T-helper 2 cell treated with Interferon-gamma antibody and Interleukin-4, amounts not matched to agents 100 ng/mL and 5 ng/mL, for 36 hours (primary cell): ENCODE results near the gene ASPSCR1. TPM values are rescaled to one million over a fixed set of nuclear protein-coding genes. Genes with fewer than 3 reads are reported as not detected.

Source experiments
- intact Hi-C: fragments of 100-400 bp; cut with micrococcal nuclease; formaldehyde crosslinking; loops from one replicate; pipeline ENCODE4 v1.15.1; 2023
- total RNA-seq: library from RNA; stranded (reverse); gene quantifications from 2 replicates; pipeline ENCODE4 v1.2.3, GENCODE V29; 2022

ASPSCR1 gene
- total RNA-seq, 1 donor from 2014 or later = 35.5 TPM

- intact Hi-C loops = no loop called here
Observed at GRCh38 chr17:81998212-81998611, 20.8 kb downstream of the ASPSCR1 start.

DNA sequence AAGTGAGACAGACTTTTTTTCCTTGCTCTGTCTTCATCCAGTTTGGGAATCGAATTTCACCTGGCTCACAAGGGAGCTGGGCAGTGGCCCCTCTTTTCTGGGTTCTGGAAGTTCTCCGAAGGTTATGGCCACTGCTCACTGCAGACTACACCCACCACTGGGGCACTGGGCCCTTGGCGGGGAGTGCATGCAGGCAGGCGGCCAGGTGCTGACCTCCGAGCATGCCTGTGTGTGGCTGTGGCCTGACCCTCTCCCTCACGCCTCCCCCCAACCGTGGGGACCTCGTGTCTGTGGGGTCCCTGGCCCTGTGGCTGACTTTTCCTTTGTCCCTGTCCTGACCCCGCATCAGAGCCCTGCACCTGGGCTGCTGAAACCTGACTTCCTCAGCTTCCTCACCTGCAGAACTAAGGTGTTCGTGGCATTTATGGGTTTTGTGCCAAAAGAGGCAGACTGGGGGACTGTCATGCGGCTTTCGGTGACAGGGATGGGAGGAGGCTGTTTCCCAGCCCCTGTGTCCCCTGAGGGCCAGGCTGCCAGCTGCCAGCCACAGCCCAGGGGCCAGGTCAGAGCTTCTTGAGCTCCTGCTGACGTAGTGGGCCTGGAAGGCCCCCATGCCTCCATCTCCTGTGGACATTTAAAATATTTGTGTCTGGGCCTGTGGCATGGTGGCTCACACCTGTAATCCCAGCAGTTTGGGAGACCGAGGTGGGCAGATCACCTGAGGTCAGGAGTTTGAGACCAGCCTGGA is 21.4 kb downstream of the ASPSCR1 start:
- intact Hi-C loops = no loop called here

DNA sequence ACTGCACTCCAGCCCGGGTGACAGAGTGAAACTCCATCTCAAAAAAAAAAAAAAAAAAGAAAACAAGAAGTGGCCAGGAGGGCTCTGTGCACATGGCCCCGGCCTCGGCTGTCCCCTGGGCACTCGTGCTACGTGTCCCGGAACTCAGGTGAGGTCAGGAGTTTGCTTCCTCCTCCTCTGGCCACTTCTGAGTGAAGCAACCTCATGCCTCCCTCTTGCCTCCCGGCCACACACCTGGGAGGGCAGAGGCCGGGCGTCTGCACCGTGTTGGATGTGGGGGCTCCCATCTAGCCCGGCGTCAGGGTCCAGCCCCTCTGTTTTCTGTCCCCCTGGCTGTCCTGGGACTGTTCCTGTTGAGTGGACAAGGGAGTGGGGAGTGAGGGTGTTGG is 22.2 kb downstream of the ASPSCR1 start:
- intact Hi-C loops = no loop called here

DNA sequence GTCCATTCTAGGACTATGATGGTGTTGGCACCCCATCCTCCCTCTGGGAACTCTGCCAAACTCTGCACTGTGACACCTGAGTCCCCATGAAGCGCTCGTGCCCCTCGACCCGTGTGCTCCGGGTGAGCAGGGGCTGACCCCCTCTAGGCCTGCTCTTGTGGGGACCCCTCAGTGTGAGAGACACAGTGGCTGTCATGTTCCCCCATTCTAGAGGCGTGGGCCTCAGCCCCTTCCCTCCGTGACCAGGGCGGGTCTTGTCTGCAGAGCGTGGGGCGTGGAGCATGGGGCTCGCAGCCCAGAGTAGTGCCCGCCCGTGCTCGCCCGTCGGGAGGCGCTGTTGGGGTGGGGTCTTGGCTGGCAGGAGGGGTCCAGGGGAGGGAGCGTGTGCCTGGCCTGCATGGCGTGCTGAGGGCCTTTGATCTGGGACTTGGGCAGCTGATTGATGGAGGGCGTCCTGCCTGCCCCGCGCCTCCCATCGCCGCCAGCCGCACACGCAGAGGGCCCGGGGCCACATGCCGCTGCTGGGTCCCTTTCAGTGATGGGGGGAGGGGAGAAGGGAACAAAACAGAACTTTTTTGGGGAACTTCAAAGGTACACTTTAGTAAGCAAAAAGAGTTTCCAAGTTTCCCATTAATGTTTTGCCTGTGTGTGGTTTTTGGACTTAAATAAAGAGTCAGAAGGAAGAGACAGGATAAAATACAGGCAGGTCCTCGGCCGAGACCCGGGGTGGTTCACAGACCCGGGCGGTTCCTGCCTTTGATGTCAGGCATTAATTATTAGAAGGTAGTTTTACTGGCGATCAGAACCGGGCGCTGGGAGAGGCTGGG is 22.8 kb downstream of the ASPSCR1 start:
- intact Hi-C loops = no loop called here

- intact Hi-C loops = no loop called here
Observed at GRCh38 chr17:82000803-82001570, 23.6 kb downstream of the ASPSCR1 start.

GRCh38 chr17:82001571-82002056 is 24.2 kb downstream of the ASPSCR1 start:
- intact Hi-C loops = no loop called here

DNA sequence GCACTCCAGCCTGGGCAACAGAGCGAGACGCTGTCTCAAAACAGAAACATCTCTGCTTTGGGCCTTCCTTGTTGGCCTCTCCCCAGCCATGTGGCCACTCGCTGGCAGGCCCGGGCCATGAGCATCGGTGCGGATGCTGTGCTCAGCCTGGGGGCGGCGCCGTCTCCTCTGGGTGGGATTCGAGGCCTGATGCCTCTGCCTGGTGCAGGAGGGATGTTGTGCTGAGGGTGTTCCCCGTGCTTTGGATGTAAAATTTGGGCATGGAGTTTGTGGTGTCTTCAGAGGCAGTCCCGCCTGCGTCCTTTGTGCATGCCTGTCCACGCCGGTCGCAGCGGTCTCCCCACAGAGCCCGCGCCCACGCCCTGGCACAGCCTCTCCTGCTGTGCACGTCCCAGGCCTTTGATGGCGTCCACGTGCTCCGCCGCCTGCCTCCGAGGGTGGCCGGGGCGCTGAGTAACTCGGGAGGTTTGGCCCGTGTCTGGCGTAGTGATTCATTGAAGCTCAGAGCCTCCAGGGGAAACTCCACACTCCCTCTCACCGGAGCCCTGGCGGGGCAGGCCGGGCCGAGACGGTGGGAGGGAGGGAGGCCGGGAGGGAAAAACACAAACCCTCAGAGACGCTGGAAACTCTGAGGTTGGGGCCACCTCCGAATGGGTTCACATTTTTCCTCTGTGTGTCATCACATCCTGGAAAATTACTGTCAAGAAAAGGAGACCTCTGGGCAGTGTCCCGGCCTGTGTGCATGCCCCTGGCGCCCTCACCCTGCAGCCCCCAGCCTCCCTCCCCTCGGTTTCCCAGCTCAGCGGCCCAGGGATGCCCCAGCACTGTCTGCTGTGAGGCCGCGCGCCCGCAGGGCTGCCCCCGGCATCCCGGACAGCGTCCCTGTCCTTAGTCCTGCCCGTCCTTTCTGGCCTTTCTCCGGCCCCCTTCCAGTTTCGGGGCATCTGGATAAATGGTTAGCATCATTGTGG is 26.3 kb downstream of the ASPSCR1 start:
- intact Hi-C loops = no loop called here

DNA sequence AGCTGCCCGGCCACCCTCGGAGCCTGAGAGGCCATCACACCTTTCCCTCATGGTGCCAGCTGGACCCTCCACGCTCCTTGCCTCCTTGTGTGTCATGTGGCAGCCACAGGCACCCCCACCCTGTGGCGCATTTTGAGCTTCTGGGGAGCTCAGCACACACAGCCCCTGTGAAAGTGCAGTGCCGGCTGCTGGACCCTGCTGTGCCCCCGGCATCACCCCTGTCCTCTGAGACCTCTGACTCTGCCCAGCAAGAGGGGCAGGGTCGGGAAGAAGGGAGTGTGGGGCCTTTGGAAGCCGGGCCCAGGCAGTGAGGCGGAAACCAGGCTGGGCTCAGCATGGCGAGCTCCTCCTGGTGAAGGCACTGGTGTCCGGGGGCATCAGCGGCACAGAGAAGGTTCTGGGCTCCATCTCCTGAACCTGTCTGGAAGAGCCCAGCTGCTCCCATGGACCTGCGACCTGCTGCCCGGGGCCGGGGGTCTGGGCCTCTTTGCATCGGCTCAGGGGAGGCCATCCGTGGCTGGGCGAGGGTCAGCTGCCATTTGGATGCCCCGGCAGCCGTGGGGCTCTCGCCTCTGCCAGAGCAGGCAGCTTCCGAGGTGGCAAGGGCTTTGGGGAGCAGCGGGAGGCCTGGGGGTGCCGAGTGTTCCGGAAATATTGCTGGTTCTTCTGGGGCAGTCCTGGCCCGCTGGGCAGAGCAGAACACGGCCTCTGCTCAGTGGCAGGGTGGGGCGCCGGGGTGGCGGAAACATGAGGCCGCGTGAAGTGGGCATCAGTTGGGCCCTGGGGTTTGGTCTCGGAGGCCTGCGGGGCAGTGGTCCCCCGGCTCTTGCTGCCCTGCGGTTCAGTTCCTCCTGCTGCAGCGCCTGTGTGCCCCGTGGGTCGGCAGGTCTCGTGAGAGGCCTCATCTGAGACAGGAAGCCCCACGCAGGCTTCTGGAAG is 27.4 kb downstream of the ASPSCR1 start:
- intact Hi-C loops = no loop called here

- intact Hi-C loops = no loop called here
Observed at GRCh38 chr17:82005701-82006348, 28.4 kb downstream of the ASPSCR1 start.

- intact Hi-C loops = no loop called here
Observed at GRCh38 chr17:82006468-82007227, 29.2 kb downstream of the ASPSCR1 start.

- intact Hi-C loops = no loop called here
Observed at GRCh38 chr17:82007228-82007494, 29.7 kb downstream of the ASPSCR1 start.

- intact Hi-C loops = no loop called here
Observed at GRCh38 chr17:82007495-82008257, 30.2 kb downstream of the ASPSCR1 start.

GRCh38 chr17:82008258-82008940 is 31.0 kb downstream of the ASPSCR1 start:
- intact Hi-C loops = no loop called here

DNA sequence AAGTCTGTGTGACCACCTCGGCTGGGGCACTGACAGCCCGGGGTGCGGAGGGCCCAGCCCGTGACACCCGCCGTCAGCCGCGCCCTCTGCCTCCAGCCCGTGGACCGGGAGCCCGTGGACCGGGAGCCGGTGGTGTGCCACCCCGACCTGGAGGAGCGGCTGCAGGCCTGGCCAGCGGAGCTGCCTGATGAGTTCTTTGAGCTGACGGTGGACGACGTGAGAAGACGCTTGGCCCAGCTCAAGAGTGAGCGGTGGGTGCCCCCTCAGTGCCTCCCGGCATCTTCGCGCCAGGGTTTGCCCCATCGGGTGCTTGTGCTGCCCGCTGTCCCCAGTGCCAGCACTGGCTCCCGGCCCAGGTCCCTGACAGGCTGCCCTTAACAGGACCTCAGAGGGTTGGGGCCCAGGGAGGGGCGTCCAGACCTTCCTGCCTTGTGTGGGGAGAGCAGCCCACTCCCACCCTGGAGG is 31.5 kb downstream of the ASPSCR1 start:
- intact Hi-C loops = no loop called here

- intact Hi-C loops = no loop called here
Observed at GRCh38 chr17:82009413-82009812, 32.0 kb downstream of the ASPSCR1 start.

DNA sequence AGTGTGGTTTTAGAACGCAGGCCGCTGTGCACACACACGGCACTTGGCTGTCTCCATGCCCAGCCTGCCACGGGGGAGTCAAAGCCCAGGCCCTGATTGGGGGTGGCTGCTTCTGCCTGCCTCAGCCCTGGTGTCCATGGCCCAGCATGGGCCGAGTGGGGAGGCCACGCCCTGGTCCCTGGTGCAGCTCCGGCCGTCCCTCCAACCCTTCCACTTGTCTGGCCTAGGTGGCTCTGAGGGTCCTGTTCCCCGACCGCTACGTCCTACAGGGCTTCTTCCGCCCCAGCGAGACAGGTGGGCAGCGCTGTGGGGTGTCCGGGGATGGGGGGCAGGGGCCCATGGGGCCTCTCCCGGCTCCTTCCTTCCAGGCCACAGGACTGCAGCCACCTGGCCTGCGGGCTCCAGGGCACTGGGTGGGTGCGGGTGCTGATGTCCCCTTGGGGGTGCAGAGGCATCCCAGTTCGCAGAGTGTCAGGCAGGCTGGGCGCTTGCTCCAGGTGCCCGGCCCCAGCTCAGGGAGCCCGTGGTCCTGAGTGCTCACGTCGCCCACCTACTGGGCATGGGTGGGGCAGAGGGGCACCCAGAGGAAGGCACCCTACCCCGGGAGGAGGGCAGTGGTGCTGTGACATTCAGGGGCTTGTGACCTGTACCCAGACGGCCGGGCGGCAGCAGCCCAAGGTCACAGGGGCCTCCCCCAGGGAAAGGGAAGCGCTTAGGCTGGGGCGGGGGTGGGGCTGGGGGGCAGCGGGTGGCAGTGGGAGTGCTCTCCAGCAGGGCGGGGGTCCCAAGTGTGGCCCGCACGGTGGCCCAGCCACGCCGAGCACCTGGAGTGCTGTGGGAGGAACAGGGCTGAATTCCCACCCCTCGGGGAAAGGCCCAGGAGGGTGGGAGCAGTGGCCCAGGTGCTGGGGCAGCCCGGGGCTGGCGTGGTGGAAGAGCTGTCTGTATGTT is 33.4 kb downstream of the ASPSCR1 start:
- intact Hi-C loops = no loop called here
